Astrocyte (in vitro differentiated cells and primary cell): ENCODE results near the gene DZANK1.

Experiments used
- CTCF ChIP-seq: IDR thresholded peaks from 2 replicates; pipeline ENCODE4 v1.5.1; 2011; ENCODE audit warnings: low read depth, mild to moderate bottlenecking, inconsistent platforms, low read length, moderate library complexity; ENCODE audit not compliant: insufficient read depth
- EZH2 ChIP-seq: IDR thresholded peaks from 2 replicates; pipeline ENCODE4 v1.6.1; 2012; ENCODE audit warnings: mild to moderate bottlenecking, low read length, inconsistent platforms; ENCODE audit not compliant: insufficient read depth

GRCh38 chr20:18511571-18511970, 44.7 kb upstream of the DZANK1 start:
- TF ChIP-seq CTCF (no peak), EZH2 (no peak)
